Neural progenitor cell (in vitro differentiated cells): ENCODE measurements around the gene LRRC26.

Experiments used
- EZH2 ChIP-seq: fragments of 200-600 bp; sonication (generic); IDR thresholded peaks from 2 replicates; pipeline ENCODE4 v1.6.1; 2017; ENCODE audit warnings: antibody characterized with exemption, mild to moderate bottlenecking, moderate library complexity
- TF ChIP-seq, protein P1 (sequence below): fragments of 200-600 bp; sonication (generic); IDR thresholded peaks from 2 replicates; pipeline ENCODE4 v1.5.1; 2017; ENCODE audit warnings: antibody characterized with exemption, mild to moderate bottlenecking

DNA sequence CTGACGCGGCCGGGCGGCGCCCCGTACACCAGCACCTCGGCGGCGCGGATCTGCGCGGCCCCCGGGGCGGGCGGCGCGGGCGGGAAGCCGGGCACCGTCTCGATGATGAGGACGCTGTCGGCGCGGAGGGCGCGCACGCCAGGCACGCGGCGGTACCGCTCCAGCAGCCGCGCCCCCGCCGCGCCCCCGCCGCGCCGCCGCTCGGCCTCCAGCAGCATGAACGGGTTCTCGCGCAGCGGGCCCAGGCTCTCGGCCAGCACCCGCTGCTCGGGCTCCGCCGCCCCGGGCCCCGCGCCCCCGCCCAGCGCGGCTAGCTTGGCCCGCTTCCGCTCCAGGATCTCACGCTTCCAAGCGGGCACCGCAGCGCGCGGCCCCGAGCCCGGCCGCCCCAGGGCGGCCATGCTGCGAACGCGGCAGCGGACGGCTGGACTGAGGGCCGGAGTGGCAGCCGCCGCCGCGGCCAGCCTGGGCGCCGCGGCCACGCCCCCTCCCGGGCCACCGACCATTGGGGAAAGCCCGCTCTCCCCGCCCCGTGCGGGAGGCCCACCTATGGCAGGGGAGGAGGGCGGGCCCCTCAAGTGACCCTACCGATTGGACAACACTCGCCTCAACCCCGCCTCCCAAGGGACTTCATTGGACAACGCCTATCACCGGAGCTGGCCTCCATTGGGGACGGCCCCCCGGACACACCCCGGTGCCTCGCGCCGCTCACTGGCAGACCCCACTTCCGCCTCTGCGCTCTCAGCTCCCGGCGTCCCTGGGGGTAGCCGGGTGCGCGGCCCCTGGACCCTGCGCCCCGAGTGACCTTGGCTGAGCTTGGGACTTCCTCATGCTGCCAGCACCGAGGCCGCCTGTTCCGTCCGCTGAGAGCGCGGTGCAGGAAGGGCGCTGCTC lies 30.7 kb upstream of the LRRC26 start, which contains the start of gene TPRN:
- no peak for TF ChIP-seq EZH2
- TF ChIP-seq, protein P1, sequence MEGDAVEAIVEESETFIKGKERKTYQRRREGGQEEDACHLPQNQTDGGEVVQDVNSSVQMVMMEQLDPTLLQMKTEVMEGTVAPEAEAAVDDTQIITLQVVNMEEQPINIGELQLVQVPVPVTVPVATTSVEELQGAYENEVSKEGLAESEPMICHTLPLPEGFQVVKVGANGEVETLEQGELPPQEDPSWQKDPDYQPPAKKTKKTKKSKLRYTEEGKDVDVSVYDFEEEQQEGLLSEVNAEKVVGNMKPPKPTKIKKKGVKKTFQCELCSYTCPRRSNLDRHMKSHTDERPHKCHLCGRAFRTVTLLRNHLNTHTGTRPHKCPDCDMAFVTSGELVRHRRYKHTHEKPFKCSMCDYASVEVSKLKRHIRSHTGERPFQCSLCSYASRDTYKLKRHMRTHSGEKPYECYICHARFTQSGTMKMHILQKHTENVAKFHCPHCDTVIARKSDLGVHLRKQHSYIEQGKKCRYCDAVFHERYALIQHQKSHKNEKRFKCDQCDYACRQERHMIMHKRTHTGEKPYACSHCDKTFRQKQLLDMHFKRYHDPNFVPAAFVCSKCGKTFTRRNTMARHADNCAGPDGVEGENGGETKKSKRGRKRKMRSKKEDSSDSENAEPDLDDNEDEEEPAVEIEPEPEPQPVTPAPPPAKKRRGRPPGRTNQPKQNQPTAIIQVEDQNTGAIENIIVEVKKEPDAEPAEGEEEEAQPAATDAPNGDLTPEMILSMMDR: no peak
